ENCODE data around the gene HECTD3. TPM values are rescaled to one million over a fixed set of nuclear protein-coding genes. Genes with fewer than 3 reads are reported as not detected.

Gene HECTD3
- total RNA-seq, 2 donors from 2014 or later = 89.1 to 103 TPM

GRCh38 chr1:45037456-45037855 lies 26.3 kb upstream of the HECTD3 start:
- Histone ChIP-seq H3K4me3 (no peak overlapping the region), H3K9ac (ENCODE audit: low read depth in 2 of 2, low read length in 2 of 2) (no peak overlapping the region), H3K4me1 (peaks cover 6% of the 10 kb centered on the region), H3K9me3 (no peaks in the 10 kb centered on the region), H3K27me3 (no peaks in the 10 kb centered on the region), H3K36me3 (no peaks in the 10 kb centered on the region), H3K27ac (no peak overlapping the region)
- TF ChIP-seq, protein P1, sequence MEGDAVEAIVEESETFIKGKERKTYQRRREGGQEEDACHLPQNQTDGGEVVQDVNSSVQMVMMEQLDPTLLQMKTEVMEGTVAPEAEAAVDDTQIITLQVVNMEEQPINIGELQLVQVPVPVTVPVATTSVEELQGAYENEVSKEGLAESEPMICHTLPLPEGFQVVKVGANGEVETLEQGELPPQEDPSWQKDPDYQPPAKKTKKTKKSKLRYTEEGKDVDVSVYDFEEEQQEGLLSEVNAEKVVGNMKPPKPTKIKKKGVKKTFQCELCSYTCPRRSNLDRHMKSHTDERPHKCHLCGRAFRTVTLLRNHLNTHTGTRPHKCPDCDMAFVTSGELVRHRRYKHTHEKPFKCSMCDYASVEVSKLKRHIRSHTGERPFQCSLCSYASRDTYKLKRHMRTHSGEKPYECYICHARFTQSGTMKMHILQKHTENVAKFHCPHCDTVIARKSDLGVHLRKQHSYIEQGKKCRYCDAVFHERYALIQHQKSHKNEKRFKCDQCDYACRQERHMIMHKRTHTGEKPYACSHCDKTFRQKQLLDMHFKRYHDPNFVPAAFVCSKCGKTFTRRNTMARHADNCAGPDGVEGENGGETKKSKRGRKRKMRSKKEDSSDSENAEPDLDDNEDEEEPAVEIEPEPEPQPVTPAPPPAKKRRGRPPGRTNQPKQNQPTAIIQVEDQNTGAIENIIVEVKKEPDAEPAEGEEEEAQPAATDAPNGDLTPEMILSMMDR (IDR thresholded peaks at IDR 0.05) = no peak
- no peak for DNase-seq
- intact Hi-C loops (cut with DNase I) = no loop called here

DNA sequence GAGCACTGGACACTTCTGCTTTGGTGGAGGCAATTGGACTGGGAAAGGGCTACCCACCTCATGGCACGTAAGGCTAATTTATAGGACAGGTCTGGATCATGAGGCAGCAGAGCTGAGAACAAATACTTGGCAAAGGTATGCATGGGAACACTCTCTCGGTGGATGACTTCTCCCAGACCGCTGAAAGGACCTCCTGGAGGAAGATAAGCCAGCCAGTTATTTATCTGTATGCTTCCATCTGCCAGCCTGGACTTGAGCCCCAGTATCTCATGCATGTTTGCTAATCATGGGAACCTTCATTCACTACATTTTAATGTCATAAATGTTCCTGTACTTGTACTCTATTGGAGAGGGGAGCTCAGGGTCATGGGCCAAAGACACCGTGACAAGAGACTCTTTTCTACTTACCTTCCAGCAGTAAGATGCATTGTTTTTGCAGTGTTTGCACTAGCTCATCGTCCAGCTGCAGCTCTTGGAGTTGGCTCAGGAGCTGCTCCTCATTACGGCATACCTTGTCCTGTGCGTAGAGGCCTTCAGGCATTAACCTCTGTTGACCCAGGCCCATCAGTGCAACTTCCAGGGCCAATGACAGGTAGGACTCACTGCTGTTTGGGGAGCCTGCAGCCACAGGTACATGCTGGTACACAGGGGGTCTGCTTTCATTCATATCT lies 24.6 kb upstream of the HECTD3 start:
- no peak overlapping the region for H3K9ac ChIP-seq (ENCODE audit: low read depth in 2 of 2, low read length in 2 of 2)
- H3K36me3 ChIP-seq = no peaks in the 10 kb centered on the region
- H3K4me3 ChIP-seq = no peak overlapping the region
- H3K9me3 ChIP-seq = no peaks in the 10 kb centered on the region
- H3K27me3 ChIP-seq = no peaks in the 10 kb centered on the region
- H3K4me1 ChIP-seq = peaks cover 6% of the 10 kb centered on the region
- intact Hi-C loops (cut with DNase I) = no loop called here
- DNase-seq = no peak
- no peak overlapping the region for H3K27ac ChIP-seq
- TF ChIP-seq, protein P1 (IDR thresholded peaks at IDR 0.05) = no peak

- no peaks in the 10 kb centered on the region for H3K36me3 ChIP-seq
These were observed 22.2 kb upstream of the HECTD3 start for GRCh38 chr1:45033356-45033755.

DNA sequence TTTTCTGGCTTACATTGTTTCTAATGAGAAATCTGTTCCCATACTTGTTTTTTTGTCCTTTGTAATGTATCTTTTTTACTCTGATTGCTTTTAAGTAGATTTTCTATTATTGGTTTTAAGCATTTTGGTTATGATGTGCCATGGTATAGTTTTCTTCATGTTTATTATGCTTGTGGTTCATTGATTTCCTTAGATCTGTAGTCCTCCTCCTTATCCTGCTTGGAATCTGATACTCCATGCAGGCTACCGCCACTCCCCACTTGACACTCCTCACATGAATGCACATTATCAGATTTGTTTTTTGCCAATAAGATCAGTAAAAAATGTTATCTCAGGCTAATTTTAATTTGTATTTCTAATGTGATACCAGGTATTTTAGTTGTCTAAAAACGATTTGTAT lies 21.7 kb upstream of the HECTD3 start:
- DNase-seq = no peak
- TF ChIP-seq, protein P1 (IDR thresholded peaks at IDR 0.05) = no peak
- no peaks in the 10 kb centered on the region for H3K36me3 ChIP-seq
- H3K4me3 ChIP-seq = no peak overlapping the region
- H3K27ac ChIP-seq = no peak overlapping the region
- intact Hi-C loops (cut with DNase I) = no loop called here
- peaks cover 5% of the 10 kb centered on the region for H3K4me1 ChIP-seq
- H3K27me3 ChIP-seq = no peaks in the 10 kb centered on the region
- no peaks in the 10 kb centered on the region for H3K9me3 ChIP-seq
- no peak overlapping the region for H3K9ac ChIP-seq (ENCODE audit: low read depth in 2 of 2, low read length in 2 of 2)

More at GRCh38 chr1:45033356-45033755, 22.2 kb upstream of the HECTD3 start:
- H3K27ac ChIP-seq = no peak overlapping the region
- H3K9ac ChIP-seq (ENCODE audit: low read depth in 2 of 2, low read length in 2 of 2) = no peak overlapping the region
- TF ChIP-seq, protein P1 (IDR thresholded peaks at IDR 0.05) = no peak
- no peaks in the 10 kb centered on the region for H3K27me3 ChIP-seq
- no peak overlapping the region for H3K4me3 ChIP-seq
- H3K9me3 ChIP-seq = no peaks in the 10 kb centered on the region
- H3K4me1 ChIP-seq = peaks cover 6% of the 10 kb centered on the region
- intact Hi-C loops (cut with DNase I) = no loop called here
- DNase-seq = no peak

GRCh38 chr1:45026446-45026845 lies 15.3 kb upstream of the HECTD3 start:
- H3K9ac ChIP-seq (ENCODE audit: low read depth in 2 of 2, low read length in 2 of 2) = no peak overlapping the region
- TF ChIP-seq, protein P1 (IDR thresholded peaks at IDR 0.05) = no peak
- no peak overlapping the region for H3K4me3 ChIP-seq
- no peaks in the 10 kb centered on the region for H3K27me3 ChIP-seq
- H3K4me1 ChIP-seq = no peaks in the 10 kb centered on the region
- H3K36me3 ChIP-seq = no peaks in the 10 kb centered on the region
- intact Hi-C loops (cut with DNase I) = no loop called here
- no peak overlapping the region for H3K27ac ChIP-seq
- H3K9me3 ChIP-seq = no peaks in the 10 kb centered on the region
- DNase-seq = no peak

All from colonic mucosa (tissue), 4 donors.